GM18517 (cell line): ENCODE measurements around the gene RWDD4.
A peak's percentile ranks its signal among the peaks of the same experiment; 100 is the strongest.

Experiments
- ATAC-seq: cut with Tn5 transposase; IDR thresholded peaks from one replicate; pipeline ENCODE4 v1.9.1; 2021; ENCODE audit warnings: mild to moderate bottlenecking, moderate library complexity; ENCODE audit not compliant: unreplicated experiment

RWDD4 gene

DNA sequence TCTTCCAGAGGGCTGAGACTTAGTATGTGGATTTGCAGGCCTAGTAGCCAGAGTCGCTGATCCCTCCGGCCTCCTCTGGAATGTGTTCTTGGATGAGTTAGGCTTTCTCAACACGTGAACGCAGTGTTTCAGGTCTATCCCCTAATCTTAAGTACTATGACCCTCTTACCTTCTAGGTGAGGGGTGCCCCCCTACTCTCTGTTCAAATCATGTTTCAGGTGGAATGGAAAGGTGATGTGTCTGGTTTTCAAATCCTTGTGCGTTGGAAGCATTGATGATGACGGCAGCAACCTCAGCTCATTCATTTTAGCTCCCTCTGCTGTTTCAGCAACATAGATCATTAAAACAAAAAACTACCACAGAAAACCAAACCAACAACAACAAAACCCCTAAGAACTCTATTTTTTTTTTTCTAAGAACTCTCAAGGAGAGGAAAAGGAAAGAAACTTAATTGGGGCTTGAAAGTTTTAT is 56.4 kb downstream of the RWDD4 start:
- no peak for ATAC-seq

DNA sequence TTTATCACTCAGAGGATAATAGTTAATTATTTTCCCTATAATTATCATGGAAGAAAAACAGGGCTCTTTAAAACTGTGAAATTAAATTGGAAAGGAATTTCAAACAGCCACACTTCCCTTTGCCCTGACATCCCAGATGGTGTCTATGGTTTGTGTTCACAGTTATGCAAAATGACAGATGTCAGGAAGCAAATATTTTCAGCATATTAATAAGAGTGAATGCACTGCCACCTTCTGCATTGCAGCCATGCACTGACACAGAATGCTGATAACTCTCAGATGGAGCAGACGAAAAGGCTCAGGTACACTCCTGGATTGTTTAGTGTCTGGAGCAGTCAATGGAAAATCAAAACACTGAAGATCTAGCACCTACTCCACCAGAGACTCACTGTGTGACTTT is 57.6 kb downstream of the RWDD4 start:
- ATAC-seq, result no peak

DNA sequence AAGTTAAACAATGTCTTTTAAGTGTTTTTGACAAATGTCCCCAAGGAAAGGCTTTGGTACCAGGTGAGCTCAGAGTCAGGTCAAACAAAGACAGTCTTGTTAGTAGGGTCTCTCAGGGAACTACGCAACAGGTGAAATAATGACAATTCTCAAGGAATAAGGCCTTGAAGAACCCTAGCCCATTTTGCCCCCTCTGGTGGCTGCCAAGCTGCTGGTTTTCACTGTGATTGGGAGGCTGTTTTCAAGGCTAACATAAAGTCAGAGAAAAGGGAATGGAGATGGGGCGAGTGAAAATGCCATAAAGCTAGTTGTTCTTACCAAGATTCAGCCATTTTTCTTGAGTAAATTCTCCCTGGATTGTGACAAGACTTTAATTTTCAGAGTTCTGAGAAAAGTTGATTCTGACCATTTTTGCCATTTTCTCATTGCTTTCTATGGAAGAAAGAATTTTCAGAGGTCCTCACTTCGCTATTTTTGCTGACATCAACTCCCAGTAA is 58.7 kb downstream of the RWDD4 start:
- ATAC-seq, result no peak

DNA sequence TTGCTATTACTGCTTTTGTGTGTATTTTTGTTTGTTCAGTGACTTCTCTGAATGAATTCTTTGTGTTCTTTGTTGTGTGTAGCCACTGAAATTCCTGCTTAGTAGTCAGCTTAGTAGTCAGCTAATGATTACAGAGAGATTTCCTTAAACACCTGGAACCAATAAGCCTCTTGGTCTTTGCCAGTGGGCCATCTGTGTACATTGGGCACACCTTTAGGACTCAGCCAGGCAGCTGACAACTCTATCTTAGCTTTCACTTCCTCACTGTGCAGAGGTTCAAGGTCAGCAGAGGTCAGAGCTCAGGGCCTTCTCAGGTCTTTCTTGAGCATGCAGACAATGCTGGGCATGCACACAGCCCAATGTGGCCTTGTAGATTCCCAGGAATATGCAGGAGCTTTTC is 59.3 kb downstream of the RWDD4 start:
- peak; percentile 83 for ATAC-seq

DNA sequence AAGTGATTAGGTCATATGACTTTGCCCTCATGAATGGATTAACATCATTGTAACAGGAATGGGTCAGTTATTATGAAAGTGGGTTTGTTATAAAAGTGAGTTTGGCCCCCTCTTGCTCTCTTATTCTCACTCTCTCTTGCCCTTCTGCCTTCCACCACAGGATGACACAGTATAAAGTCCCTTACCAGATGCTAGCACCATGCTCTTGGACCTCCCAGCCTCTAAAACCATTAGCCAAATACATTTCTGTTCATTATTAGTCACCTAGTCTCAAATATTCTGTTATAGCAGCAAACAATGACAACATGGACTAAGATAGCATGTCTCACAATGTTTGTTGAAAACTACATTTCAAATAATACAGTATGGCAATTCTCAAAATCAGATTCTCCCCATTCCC is 59.7 kb downstream of the RWDD4 start:
- peak; percentile 24 for ATAC-seq

DNA sequence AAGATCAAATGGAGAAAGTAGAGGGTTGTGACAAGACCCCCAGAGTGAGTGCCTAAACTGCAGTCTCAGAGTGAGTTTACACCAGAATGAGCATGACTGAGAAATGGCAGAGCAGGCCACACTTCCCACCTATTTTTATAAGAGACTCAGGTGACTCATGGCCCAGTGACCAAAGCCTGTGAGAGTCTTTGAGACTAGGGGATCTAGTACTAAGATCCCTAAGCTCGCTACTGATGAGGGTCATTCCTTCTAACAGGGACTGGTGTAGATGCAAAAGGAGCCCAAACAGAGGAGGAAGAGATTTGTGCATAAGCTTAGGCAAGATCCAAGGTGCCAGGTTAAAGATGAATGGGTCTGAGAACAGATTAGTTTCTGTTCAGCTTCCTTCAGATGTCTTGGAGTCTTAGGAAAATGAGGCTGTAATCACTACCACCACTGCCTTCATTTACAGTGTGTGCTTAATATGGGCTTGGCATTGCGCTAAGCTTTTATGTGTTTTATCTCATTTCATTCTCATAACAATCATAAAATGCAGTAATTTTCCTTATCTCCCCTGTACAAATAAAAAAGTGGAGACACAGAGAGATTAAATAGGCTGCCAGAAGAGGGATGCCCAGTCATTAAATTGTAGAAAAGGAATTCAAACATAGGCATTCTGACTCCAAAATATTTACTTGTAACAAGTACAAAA is 62.8 kb downstream of the RWDD4 start:
- ATAC-seq, result no peak

DNA sequence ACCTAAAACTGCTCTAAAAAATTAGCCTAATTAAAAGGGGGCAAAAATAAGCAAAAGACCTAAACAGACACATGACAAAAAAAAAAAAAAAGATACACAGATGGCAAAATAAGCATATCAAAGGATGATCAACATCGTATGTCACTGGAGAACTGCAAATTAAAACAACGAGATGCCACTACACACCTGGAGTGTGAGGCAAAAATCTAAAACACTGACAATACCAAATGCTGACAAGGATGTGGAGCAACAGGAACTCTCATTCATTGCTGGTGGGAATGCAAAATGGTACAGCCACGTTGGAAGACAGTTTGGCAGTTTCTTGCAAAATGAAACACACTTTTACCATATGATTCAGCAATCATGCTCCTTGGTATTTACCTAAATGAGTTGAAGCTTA is 64.2 kb downstream of the RWDD4 start:
- no peak for ATAC-seq

DNA sequence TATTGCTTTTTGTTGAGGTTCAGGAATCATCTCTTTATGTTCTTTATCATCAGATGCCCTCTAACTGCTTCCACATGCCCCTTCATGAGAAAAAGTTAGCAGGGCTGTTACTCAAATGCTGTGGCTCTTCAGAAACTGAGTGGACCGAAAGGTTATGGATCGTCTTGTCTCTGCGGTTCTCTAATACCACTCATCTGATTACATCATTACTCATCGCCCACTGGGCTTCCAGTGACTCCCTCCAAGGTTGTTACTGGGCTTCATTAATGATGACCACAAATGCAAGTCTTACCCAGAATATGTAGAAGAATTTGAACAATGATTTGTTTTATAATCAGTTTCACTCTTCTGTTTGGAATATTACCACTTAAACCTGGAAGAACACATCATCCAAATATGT is 67.7 kb downstream of the RWDD4 start:
- no peak for ATAC-seq
